ENCODE measurements around the gene QSER1.
"Not testable (repeated sequence)": the region's sequence is repeated elsewhere in the genome, so short reads cannot be mapped to it uniquely, and the experiment has no call there.

QSER1 gene

GRCh38 chr11:32892355-32893092 is at the start of gene QSER1:
Gene QSER1, plus strand, starts transcription at chr11:32892811. Its CDS starts 315 bp downstream, at chr11:32893126.
- peak; percentile 50 for DNase-seq (ENCODE audit: low spot score)

- DNase-seq (ENCODE audit: low spot score): no peak
Observed at GRCh38 chr11:32843544-32843943, 49.1 kb upstream of the QSER1 start.

GRCh38 chr11:32847511-32847910 is 45.1 kb upstream of the QSER1 start:
- no peak for DNase-seq (ENCODE audit: low spot score)

GRCh38 chr11:32849761-32850160 is 42.9 kb upstream of the QSER1 start:
- DNase-seq (ENCODE audit: low spot score): no peak

GRCh38 chr11:32851251-32851650 is 41.4 kb upstream of the QSER1 start:
- no peak for DNase-seq (ENCODE audit: low spot score)

GRCh38 chr11:32852207-32852606 is 40.4 kb upstream of the QSER1 start:
- no peak for DNase-seq (ENCODE audit: low spot score)

- DNase-seq (ENCODE audit: low spot score): no peak
Observed at GRCh38 chr11:32855601-32856000, 37.0 kb upstream of the QSER1 start.

- no peak for DNase-seq (ENCODE audit: low spot score)
Observed at GRCh38 chr11:32858731-32859130, 33.9 kb upstream of the QSER1 start.

GRCh38 chr11:32861850-32862577 is 30.6 kb upstream of the QSER1 start:
- DNase-seq (ENCODE audit: low spot score): no peak

- no peak for DNase-seq (ENCODE audit: low spot score)
Observed at GRCh38 chr11:32864555-32864954, 28.1 kb upstream of the QSER1 start.

GRCh38 chr11:32868752-32869151 is 23.9 kb upstream of the QSER1 start:
- not testable (repeated sequence) for DNase-seq (ENCODE audit: low spot score)

- DNase-seq (ENCODE audit: low spot score): no peak
Observed at GRCh38 chr11:32870676-32871075, 21.9 kb upstream of the QSER1 start.

GRCh38 chr11:32874132-32874531 is 18.5 kb upstream of the QSER1 start:
- no peak for DNase-seq (ENCODE audit: low spot score)

GRCh38 chr11:32881286-32881685 is 11.3 kb upstream of the QSER1 start:
- no peak for DNase-seq (ENCODE audit: low spot score)

GRCh38 chr11:32883421-32883820 is 9.2 kb upstream of the QSER1 start:
- no peak for DNase-seq (ENCODE audit: low spot score)

- no peak for DNase-seq (ENCODE audit: low spot score)
Observed at GRCh38 chr11:32884023-32884422, 8.6 kb upstream of the QSER1 start.

GRCh38 chr11:32884770-32885384 is 7.7 kb upstream of the QSER1 start:
- DNase-seq (ENCODE audit: low spot score): no peak

- no peak for DNase-seq (ENCODE audit: low spot score)
Observed at GRCh38 chr11:32885556-32885955, 7.1 kb upstream of the QSER1 start.

- no peak for DNase-seq (ENCODE audit: low spot score)
Observed at GRCh38 chr11:32886180-32886579, 6.4 kb upstream of the QSER1 start.

- not testable (repeated sequence) for DNase-seq (ENCODE audit: low spot score)
Observed at GRCh38 chr11:32887707-32888383, 4.8 kb upstream of the QSER1 start.

GRCh38 chr11:32888384-32888710 is 4.3 kb upstream of the QSER1 start:
- not testable (repeated sequence) for DNase-seq (ENCODE audit: low spot score)

GRCh38 chr11:32888805-32889204 is 3.8 kb upstream of the QSER1 start:
- DNase-seq (ENCODE audit: low spot score): no peak
